SK-N-SH (cell line): Measurements from ENCODE around the gene ZIC1. TPM values are rescaled to one million over a fixed set of nuclear protein-coding genes. Genes with fewer than 3 reads are reported as not detected.

Experiments
- CTCF ChIA-PET: fragments of 300-600, 350-600 bp; formaldehyde crosslinking; extraction: SDS; loops from one replicate; lab custom pipeline; 2021; lab: Yijun Ruan, JAX
- POLR2A ChIA-PET: fragments of 350-600 bp; sonication (Branson Sonifier 250); formaldehyde crosslinking; extraction: SDS; loops from one replicate; lab custom pipeline; 2020; ENCODE audit warnings: antibody characterized with exemption, inconsistent platforms; lab: Yijun Ruan, JAX
- DNase-seq: peaks from one replicate; pipeline ENCODE4 v3.0.0; 2012
- H2AFZ ChIP-seq: fragments of 200-600 bp; sonication (generic); 2 replicates; pipeline ENCODE4 v1.8.1; 2016; ENCODE audit warnings: antibody characterized with exemption, mild to moderate bottlenecking, low read depth
- H3F3A ChIP-seq: fragments of 200-600 bp; sonication (generic); replicated peaks from 2 replicates; pipeline ENCODE3; 2016; ENCODE audit warnings: antibody characterized with exemption, mild to moderate bottlenecking; ENCODE audit not compliant: insufficient read depth
- H3K27ac ChIP-seq, 2 experiments: fragments of 200-500 bp in 1 of 2; fragments of 200-600 bp in 1 of 2; sonication (Bioruptor generic) in 1 of 2; sonication (generic), shearing (Covaris generic) in 1 of 2; 2 replicates each; pipeline versions ENCODE4 v1.5.1 to v1.6.1; 2014 to 2016; ENCODE audit warnings: low read depth in 2 of 2, inconsistent platforms in 1 of 2, low read length in 1 of 2, mild to moderate bottlenecking in 1 of 2, mixed read lengths in 1 of 2
- H3K27me3 ChIP-seq: fragments of 200-600 bp; sonication (generic), shearing (Covaris generic); 2 replicates; pipeline ENCODE4 v1.6.1; 2016; ENCODE audit warnings: mixed run types; ENCODE audit not compliant: insufficient read depth
- H3K36me3 ChIP-seq, 2 experiments: fragments of 200-500 bp in 1 of 2; fragments of 200-600 bp in 1 of 2; sonication (Bioruptor generic) in 1 of 2; sonication (generic) in 1 of 2; replicated peaks in 1 of 2; 2 replicates each; pipeline versions ENCODE3 to v1.5.1; 2014 to 2016; ENCODE audit warnings: low read length in 1 of 2, mild to moderate bottlenecking in 1 of 2; ENCODE audit not compliant: insufficient read depth in 2 of 2, control insufficient read depth in 1 of 2
- H3K4me1 ChIP-seq, 2 experiments: fragments of 200-500 bp in 1 of 2; fragments of 200-600 bp in 1 of 2; sonication (Bioruptor generic) in 1 of 2; sonication (generic), shearing (Covaris generic) in 1 of 2; 2 replicates each; pipeline versions ENCODE4 v1.5.1 to v1.6.1; 2014 to 2016; ENCODE audit warnings: low read depth in 1 of 2, low read length in 1 of 2, mixed run types in 1 of 2; ENCODE audit not compliant: insufficient read depth in 2 of 2, control insufficient read depth in 1 of 2
- H3K4me2 ChIP-seq: fragments of 200-600 bp; sonication (generic), shearing (Covaris generic); 2 replicates; pipeline ENCODE4 v1.6.1; 2017; ENCODE audit warnings: mixed run types
- H3K4me3 ChIP-seq, 2 experiments: fragments of 200-500 bp in 1 of 2; fragments of 200-600 bp in 1 of 2; sonication (Bioruptor generic) in 1 of 2; sonication (generic), shearing (Covaris generic) in 1 of 2; 2 replicates each; pipeline versions ENCODE4 v1.5.1 to v1.8.1; 2014 to 2016; ENCODE audit warnings: low read depth in 2 of 2, inconsistent platforms in 1 of 2, low read length in 1 of 2, mild to moderate bottlenecking in 1 of 2, mixed read lengths in 1 of 2, moderate library complexity in 1 of 2
- H3K79me2 ChIP-seq: fragments of 200-600 bp; sonication (generic); 2 replicates; pipeline ENCODE4 v1.8.1; 2017; ENCODE audit warnings: mild to moderate bottlenecking; ENCODE audit not compliant: insufficient read depth
- H3K9ac ChIP-seq: fragments of 200-600 bp; sonication (generic); 2 replicates; pipeline ENCODE4 v1.6.1; 2017; ENCODE audit warnings: mixed run types
- H3K9me2 ChIP-seq: fragments of 200-600 bp; sonication (generic); 2 replicates; pipeline ENCODE4 v1.6.1; 2017; ENCODE audit warnings: mixed run types
- H3K9me3 ChIP-seq: fragments of 200-600 bp; sonication (generic); 2 replicates; pipeline ENCODE4 v1.6.1; 2017; ENCODE audit warnings: mixed run types, mild to moderate bottlenecking, moderate library complexity
- H4K20me1 ChIP-seq: fragments of 200-600 bp; sonication (generic); 2 replicates; pipeline ENCODE4 v1.6.1; 2017; ENCODE audit warnings: mild to moderate bottlenecking, mixed run types; ENCODE audit not compliant: insufficient read depth
- EZH2phosphoT487 ChIP-seq: fragments of 200-600 bp; sonication (generic); IDR thresholded peaks from 2 replicates; pipeline ENCODE4 v1.6.1; 2017; ENCODE audit warnings: low read depth, mixed run types, mild to moderate bottlenecking, antibody characterized with exemption, moderate library complexity, borderline replicate concordance
- FOXJ3 ChIP-seq: sonication (generic); formaldehyde crosslinking; IDR thresholded peaks from 2 replicates; pipeline ENCODE4 v1.5.1; 2020; ENCODE audit warnings: mild to moderate bottlenecking, missing genetic modification reagents
- FOXM1 ChIP-seq: IDR thresholded peaks from 2 replicates; pipeline ENCODE4 v1.4.0; 2012; ENCODE audit warnings: low read depth, mild to moderate bottlenecking
- GABPA ChIP-seq: IDR thresholded peaks from 2 replicates; pipeline ENCODE4 v1.4.0; 2012; ENCODE audit warnings: low read depth, mild to moderate bottlenecking
- GATA2 ChIP-seq: sonication (generic); formaldehyde crosslinking; IDR thresholded peaks from 2 replicates; pipeline ENCODE4 v1.5.0; 2020; ENCODE audit warnings: mild to moderate bottlenecking, missing genetic modification reagents
- JUND ChIP-seq: IDR thresholded peaks from 2 replicates; pipeline ENCODE4 v1.4.0; 2012
- MEF2A ChIP-seq: IDR thresholded peaks from 2 replicates; pipeline ENCODE4 v1.4.0; 2012; ENCODE audit warnings: low read depth, borderline replicate concordance
- MXI1 ChIP-seq: IDR thresholded peaks from 2 replicates; pipeline ENCODE4 v1.6.1; 2012; ENCODE audit warnings: mild to moderate bottlenecking, low read depth, low read length, improper control_type of control experiment
- NFIC ChIP-seq: IDR thresholded peaks from 2 replicates; pipeline ENCODE4 v1.4.0; 2012; ENCODE audit warnings: borderline replicate concordance
- NRF1 ChIP-seq: IDR thresholded peaks from 2 replicates; pipeline ENCODE4 v1.6.1; 2012; ENCODE audit warnings: low read depth, mild to moderate bottlenecking, low read length
- POLR2AphosphoS5 ChIP-seq: IDR thresholded peaks from 2 replicates; pipeline ENCODE4 v1.6.1; 2012; ENCODE audit warnings: low read depth, low read length
- RAD21 ChIP-seq: IDR thresholded peaks from 2 replicates; pipeline ENCODE4 v1.6.1; 2012; ENCODE audit warnings: mild to moderate bottlenecking, low read length
- RCOR1 ChIP-seq: fragments of 150-350 bp; IDR thresholded peaks from 2 replicates; pipeline ENCODE4 v1.6.1; 2017; ENCODE audit warnings: antibody characterized with exemption, low read length
- RXRA ChIP-seq: IDR thresholded peaks from 2 replicates; pipeline ENCODE4 v1.4.0; 2012; ENCODE audit warnings: low read depth, mild to moderate bottlenecking, borderline replicate concordance
- SIN3A ChIP-seq: IDR thresholded peaks from 2 replicates; pipeline ENCODE4 v1.6.1; 2012; ENCODE audit warnings: low read depth, mild to moderate bottlenecking, low read length, moderate library complexity, borderline replicate concordance
- SMC3 ChIP-seq: IDR thresholded peaks from 2 replicates; pipeline ENCODE4 v1.6.1; 2012; ENCODE audit warnings: low read depth, low read length, improper control_type of control experiment
- TAF1 ChIP-seq: IDR thresholded peaks from 2 replicates; pipeline ENCODE4 v1.6.1; 2012; ENCODE audit warnings: low read depth, mild to moderate bottlenecking, low read length, moderate library complexity, borderline replicate concordance
- TCF12 ChIP-seq: IDR thresholded peaks from 2 replicates; pipeline ENCODE4 v1.4.0; 2012
- TEAD4 ChIP-seq: IDR thresholded peaks from 2 replicates; pipeline ENCODE4 v1.4.0; 2012; ENCODE audit warnings: mild to moderate bottlenecking, borderline replicate concordance; ENCODE audit not compliant: insufficient read depth
- YY1 ChIP-seq: IDR thresholded peaks from 2 replicates; pipeline ENCODE4 v1.4.0; 2012; ENCODE audit warnings: low read depth, mild to moderate bottlenecking
- WGBS: methylation state at CpG from one replicate; pipeline ENCODE4 v1.1.6; 2017; ENCODE audit warnings: low lambda C conversion rate; 5-methylcytosine and 5-hydroxymethylcytosine counted together
- polyA plus RNA-seq, 3 experiments: library from polyadenylated mRNA; depleted of rRNA; stranded (reverse); fragments of >200 nt; gene quantifications; 2 replicates each; pipeline ENCODE4 v1.2.3, GENCODE V29; 2012
- TF ChIP-seq, protein P1 (sequence below): IDR thresholded peaks from 2 replicates; pipeline ENCODE4 v1.4.0; 2012; ENCODE audit warnings: low read depth, borderline replicate concordance
- TF ChIP-seq, protein P2 (sequence below): fragments of 150-350 bp; IDR thresholded peaks from 2 replicates; pipeline ENCODE4 v1.6.1; 2016; ENCODE audit warnings: mild to moderate bottlenecking, low read depth, low read length
- TF ChIP-seq, protein P3 (sequence below): IDR thresholded peaks from 2 replicates; pipeline ENCODE4; 2012
- TF ChIP-seq, protein P4 (sequence below): fragments of 150-350 bp; IDR thresholded peaks from 2 replicates; pipeline ENCODE4 v1.6.1; 2017; ENCODE audit warnings: antibody characterized with exemption, low read length, low read depth, borderline replicate concordance

The ZIC1 gene
- polyA plus RNA-seq, 1 of the 3 experiments (the other 2 are of a cell fraction): 16.7 TPM

DNA sequence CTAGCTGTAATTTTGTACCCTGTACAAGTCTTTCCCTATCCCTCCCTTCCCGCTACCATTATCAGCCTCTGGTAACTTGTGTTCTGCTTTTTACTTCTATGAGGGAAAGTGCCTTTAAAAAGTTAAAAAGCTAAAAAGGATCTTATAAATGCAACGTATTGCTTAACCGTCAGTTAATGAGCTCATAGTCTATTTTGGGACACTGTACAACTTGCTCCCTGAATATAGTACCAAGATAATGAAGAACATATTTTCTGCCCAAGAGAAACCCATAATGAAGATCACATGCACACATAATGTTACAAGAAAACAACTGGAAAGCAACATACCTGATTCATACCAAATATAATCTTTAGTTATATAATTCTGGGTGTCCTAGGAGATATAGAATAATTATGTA lies 22.6 kb downstream of the ZIC1 start:
- POLR2A ChIA-PET: no interaction called here
- H3K79me2 ChIP-seq: no peaks in the 10 kb centered on the region
- no peaks in the 10 kb centered on the region for H3F3A ChIP-seq
- H2AFZ ChIP-seq: no peak overlapping the region
- H3K9me2 ChIP-seq: no peaks in the 10 kb centered on the region
- no peaks in the 10 kb centered on the region for H4K20me1 ChIP-seq
- H3K9me3 ChIP-seq: no peaks in the 10 kb centered on the region
- no peak overlapping the region for H3K4me2 ChIP-seq
- DNase-seq: no peak
- H3K27me3 ChIP-seq: no peaks in the 10 kb centered on the region
- no peaks in the 10 kb centered on the region for H3K4me1 ChIP-seq
- no peaks in the 10 kb centered on the region for H3K36me3 ChIP-seq
- H3K4me3 ChIP-seq: no peak overlapping the region
- no peak overlapping the region for H3K9ac ChIP-seq
- H3K27ac ChIP-seq: no peak overlapping the region
- TF ChIP-seq, protein P1, sequence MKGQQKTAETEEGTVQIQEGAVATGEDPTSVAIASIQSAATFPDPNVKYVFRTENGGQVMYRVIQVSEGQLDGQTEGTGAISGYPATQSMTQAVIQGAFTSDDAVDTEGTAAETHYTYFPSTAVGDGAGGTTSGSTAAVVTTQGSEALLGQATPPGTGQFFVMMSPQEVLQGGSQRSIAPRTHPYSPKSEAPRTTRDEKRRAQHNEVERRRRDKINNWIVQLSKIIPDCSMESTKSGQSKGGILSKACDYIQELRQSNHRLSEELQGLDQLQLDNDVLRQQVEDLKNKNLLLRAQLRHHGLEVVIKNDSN: no peak
- TF ChIP-seq TEAD4: no peak
- no peak for TF ChIP-seq YY1
- TF ChIP-seq GATA2 (CRISPR knock-in tag): no peak
- TF ChIP-seq, protein P2, sequence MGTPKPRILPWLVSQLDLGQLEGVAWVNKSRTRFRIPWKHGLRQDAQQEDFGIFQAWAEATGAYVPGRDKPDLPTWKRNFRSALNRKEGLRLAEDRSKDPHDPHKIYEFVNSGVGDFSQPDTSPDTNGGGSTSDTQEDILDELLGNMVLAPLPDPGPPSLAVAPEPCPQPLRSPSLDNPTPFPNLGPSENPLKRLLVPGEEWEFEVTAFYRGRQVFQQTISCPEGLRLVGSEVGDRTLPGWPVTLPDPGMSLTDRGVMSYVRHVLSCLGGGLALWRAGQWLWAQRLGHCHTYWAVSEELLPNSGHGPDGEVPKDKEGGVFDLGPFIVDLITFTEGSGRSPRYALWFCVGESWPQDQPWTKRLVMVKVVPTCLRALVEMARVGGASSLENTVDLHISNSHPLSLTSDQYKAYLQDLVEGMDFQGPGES: no peak
- no peak for TF ChIP-seq MEF2A
- no peak for TF ChIP-seq MXI1
- no peak for TF ChIP-seq POLR2AphosphoS5
- no peak for TF ChIP-seq NRF1
- TF ChIP-seq NFIC: no peak
- TF ChIP-seq SMC3: no peak
- TF ChIP-seq RCOR1: no peak
- no peak for TF ChIP-seq FOXM1
- TF ChIP-seq GABPA: no peak
- TF ChIP-seq, protein P3, sequence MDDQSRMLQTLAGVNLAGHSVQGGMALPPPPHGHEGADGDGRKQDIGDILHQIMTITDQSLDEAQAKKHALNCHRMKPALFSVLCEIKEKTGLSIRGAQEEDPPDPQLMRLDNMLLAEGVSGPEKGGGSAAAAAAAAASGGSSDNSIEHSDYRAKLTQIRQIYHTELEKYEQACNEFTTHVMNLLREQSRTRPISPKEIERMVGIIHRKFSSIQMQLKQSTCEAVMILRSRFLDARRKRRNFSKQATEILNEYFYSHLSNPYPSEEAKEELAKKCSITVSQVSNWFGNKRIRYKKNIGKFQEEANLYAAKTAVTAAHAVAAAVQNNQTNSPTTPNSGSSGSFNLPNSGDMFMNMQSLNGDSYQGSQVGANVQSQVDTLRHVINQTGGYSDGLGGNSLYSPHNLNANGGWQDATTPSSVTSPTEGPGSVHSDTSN: no peak
- TF ChIP-seq RAD21: no peak
- 24% methylated on average over 3 of the region's 3 CpGs for WGBS
- CTCF ChIA-PET: no interaction called here

DNA sequence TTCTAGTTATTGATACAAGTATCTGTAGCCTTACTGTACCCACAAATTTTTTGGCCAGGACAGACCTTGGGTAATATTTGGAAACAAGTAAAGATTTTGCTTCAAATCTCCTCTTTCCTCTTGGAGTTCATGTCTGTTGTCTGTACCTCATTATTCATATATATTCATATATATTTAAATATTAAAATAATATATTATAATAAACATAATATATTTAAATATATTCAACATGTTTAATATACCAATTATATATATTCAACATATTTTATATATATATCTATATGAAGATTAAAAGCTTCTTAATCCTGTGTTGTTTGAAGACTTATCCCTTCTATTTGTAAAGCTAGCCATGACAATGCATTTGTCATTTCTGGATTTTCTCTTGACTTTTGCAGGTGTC lies 38.1 kb downstream of the ZIC1 start:
- Histone ChIP-seq H4K20me1 (no peaks in the 10 kb centered on the region), H3K27ac (no peak overlapping the region), H3K27me3 (no peaks in the 10 kb centered on the region), H3K9me2 (no peaks in the 10 kb centered on the region; the same call in 1 of the 2 replicates), H3K9me3 (no peaks in the 10 kb centered on the region), H3K4me1 (no peaks in the 10 kb centered on the region; a peak in 1 of 4 replicates), H3K4me3 (no peak overlapping the region), H3K4me2 (no peak overlapping the region), H3K36me3 (no peaks in the 10 kb centered on the region), H3K79me2 (no peaks in the 10 kb centered on the region), H3F3A (no peaks in the 10 kb centered on the region), H2AFZ (no peak overlapping the region), H3K9ac (no peak overlapping the region)
- CTCF ChIA-PET: interaction anchor here (0.6 kb wide), 1 partner anchor 40 kb away, joined by 3 read pairs; no protein-coding TSS in a partner anchor
- TF ChIP-seq EZH2phosphoT487: no peak
- no peak for TF ChIP-seq MXI1
- no peak for TF ChIP-seq YY1
- TF ChIP-seq SMC3: no peak
- no peak for TF ChIP-seq FOXJ3 (CRISPR knock-in tag)
- no peak for TF ChIP-seq NRF1
- TF ChIP-seq TAF1: no peak
- no peak for TF ChIP-seq JUND
- TF ChIP-seq RCOR1: no peak
- TF ChIP-seq SIN3A: no peak
- TF ChIP-seq, protein P4, sequence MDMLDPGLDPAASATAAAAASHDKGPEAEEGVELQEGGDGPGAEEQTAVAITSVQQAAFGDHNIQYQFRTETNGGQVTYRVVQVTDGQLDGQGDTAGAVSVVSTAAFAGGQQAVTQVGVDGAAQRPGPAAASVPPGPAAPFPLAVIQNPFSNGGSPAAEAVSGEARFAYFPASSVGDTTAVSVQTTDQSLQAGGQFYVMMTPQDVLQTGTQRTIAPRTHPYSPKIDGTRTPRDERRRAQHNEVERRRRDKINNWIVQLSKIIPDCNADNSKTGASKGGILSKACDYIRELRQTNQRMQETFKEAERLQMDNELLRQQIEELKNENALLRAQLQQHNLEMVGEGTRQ: no peak
- TF ChIP-seq TCF12: no peak
- no peak for TF ChIP-seq RXRA
- POLR2A ChIA-PET: no interaction called here
- no peak for DNase-seq
